Vagina (tissue), 2 donors: ENCODE results near the gene RGL3.
"Not testable (repeated sequence)": the region's sequence is repeated elsewhere in the genome, so short reads cannot be mapped to it uniquely, and the experiment has no call there.

Experiments
- CTCF ChIP-seq, 3 experiments: fragments of 450-650 bp in 2 of 3; fragments of 200-600 bp in 1 of 3; sonication (generic) in 1 of 3; IDR thresholded peaks; one replicate each; pipeline ENCODE4 v1.5.1; 2017 to 2019; ENCODE audit warnings: antibody characterized with exemption in 3 of 3, mild to moderate bottlenecking in 2 of 3, moderate library complexity in 2 of 3
- POLR2A ChIP-seq, 2 donors: fragments of 450-650 bp; IDR thresholded peaks; one replicate each; pipeline ENCODE4 v1.6.1; 2017; ENCODE audit warnings: antibody characterized with exemption in 2 of 2, mild to moderate bottlenecking in 2 of 2, moderate library complexity in 2 of 2

- TF ChIP-seq CTCF, POLR2A (IDR thresholded peaks at IDR 0.05): not testable (repeated sequence)
Measured at GRCh38 chr19:11455233-11455554, 36.1 kb upstream of the RGL3 start.
